NCI-H460 (cell line): Measurements from ENCODE around the gene LRP1-AS. TPM values are rescaled to one million over a fixed set of nuclear protein-coding genes. Genes with fewer than 3 reads are reported as not detected.

Source experiments
- DNase-seq: peaks from one replicate; pipeline ENCODE4 v3.0.0-alpha.2; 2016; ENCODE audit warnings: low read depth; ENCODE audit errors: extremely low read depth
- small RNA-seq, 2 experiments: library from RNA; depleted of rRNA; stranded (forward); fragments of <200 nt; gene quantifications; one replicate each; pipeline ENCODE3, GENCODE V24; 2014
- total RNA-seq: library from RNA; depleted of rRNA; stranded (reverse); fragments of >200 nt; shearing (Covaris generic); gene quantifications from 2 replicates; pipeline ENCODE4 v1.2.3, GENCODE V29; 2014; rRNA removed

LRP1-AS gene
- total RNA-seq, 1 experiment from 2014 or later = not detected

DNA sequence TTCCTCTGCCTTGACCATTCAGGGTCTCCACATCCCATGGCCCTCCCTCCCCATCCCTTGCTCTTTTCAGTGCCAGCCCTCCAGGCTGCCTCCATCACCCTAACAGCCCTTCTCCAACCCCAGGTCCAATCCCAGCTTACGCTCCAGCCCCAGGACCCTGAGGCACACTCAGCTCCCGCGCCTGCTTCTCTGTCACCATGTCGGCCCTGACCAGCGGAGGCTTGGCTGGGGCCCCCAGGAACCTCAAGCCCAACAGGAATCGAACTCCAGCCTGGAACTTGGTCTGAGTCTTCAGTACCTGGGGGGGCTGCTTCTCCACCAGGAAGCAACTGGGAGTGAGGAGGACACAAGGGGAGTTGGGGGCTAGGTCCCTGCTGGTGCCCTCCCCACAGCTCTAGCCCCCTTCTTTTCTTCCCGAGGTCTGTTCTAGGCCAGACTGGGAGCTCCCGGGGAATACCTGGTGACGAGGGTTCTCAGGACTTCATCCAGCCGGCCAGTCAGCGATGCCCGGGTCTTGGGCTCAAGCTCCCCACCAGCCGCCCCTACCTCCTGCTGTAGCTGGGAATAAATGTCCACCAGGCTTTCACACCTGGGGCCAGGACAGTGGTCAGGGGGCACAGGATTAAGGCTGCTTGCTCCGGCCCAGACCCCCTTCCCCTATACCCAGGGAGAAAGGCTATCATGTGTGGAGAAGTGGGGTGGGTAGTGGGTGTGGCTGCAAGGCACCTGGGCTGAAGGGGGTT, 42.2 kb downstream of the LRP1-AS start:
- no peak for DNase-seq

DNA sequence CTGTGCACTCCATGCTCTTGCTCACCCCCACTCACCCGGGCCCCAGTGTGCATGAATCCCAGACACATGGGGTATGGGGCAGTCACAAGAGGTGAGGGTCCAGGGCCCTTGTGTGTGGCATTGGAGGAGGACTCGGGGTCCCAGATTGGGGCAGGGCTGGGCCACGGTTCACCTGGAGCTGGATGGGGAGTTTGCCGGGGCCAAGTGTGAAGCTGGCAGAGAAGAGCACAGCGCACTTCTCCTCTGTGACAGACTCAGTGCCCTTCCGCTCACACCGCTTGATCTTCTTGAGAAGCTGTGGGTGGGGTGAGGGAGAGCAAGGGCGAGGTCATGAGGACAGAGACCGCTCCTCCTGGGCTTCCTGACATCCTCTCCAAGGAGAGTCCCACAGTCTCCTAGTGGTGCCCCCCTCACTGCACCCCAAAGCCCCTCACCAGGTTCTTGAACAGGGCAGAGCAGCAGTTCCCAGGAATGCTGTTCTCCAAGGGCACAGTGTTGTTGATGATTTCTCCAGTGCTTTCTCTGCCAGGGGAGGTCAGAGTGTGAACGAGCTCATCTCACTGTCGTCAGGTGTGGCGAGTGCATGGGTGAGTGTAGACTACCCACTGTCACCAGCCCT, 43.0 kb downstream of the LRP1-AS start:
- DNase-seq = no peak

DNA sequence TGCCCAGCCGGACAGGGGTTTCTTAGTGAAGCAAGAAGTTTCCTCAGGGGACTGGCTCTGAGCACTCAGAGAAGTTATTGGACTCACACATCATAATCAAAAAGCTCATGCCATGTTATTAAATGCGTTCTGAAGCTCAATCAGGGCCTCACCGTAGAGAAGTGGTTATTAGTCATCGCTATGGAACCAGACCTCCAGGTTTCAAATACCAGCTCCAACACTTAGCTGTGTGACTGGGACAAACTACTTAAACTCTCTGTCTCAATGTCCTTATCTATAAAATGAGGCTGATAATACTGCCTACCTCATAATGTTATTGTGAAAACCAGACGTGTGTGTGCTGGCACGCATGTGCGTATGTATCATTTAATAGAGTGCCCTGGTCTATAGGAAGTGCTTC, 43.6 kb downstream of the LRP1-AS start:
- DNase-seq = no peak

DNA sequence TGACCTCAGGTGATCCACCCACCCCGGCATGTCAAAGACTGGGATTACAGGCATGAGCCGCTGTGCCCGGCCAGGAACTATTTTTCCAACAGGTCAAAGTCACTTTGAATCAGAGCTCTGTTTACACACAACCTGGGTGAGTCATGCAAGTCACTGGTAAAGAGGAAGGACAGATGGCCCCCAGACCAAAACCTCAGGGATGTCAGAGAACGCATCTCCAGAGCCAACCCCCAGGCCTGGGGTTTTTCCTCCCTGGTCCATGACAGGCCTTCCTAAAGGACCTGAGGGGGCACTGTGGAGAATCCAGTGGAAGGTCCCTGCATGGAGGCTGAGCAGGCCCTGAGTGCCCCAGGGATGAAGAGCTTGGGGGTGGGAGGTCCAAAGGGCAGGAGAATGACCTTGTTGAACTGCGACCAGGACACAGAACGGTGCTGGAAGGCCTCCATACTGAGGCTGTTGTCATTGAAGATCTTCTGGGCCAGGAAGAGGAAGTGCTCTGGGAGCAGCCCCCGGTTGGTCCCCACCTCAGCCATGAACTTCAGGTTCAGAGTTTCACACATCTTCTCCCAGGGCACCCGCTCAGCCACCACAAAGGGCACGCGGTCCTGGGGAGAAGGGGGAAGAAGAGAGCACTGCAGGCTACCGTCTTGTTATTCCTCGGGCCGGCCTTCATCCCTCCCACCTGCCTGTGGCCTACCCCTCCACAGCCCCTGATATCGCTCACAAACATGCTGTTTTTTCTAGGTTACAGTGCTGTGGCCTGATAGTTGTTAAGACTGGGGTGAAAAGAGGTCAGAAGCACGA, 45.3 kb downstream of the LRP1-AS start:
- no peak for DNase-seq

- DNase-seq = no peak
Measured at GRCh38 chr12:57099766-57100165, 47.7 kb downstream of the LRP1-AS start.

DNA sequence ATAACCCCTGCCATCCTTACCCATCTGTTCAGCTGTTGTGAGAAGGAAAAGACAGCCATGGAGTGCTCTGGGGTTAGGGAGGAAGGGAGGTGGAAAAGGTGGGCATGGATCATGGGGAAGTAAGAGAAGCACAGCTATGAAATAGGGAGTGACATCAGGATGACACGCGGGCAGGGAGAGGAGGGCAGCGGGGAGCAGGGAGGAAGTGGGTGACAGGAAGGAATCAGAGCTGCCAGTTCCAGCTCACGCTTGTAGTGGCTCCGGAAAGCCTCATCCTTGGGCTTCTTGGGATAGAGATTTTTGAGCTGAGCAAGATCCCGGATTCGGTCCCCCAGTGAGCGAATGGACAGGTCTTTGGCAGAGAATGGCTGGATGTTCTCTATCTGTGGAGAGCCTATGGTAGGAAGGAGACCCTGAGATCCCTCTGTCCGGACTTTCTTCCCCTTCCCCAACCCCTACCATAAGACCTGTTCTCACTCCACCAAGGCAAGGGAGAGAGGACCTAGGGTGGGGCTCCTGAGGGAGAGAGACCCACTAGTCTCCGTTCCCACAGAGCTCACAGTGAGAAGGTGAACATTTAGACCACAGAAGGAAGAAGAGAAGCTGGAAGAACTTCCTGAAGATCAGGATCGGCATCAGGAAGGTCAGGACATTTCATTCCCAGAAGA, 48.2 kb downstream of the LRP1-AS start:
- DNase-seq = no peak

- no peak for DNase-seq
Measured at GRCh38 chr12:57098546-57098945, 48.9 kb downstream of the LRP1-AS start.

DNA sequence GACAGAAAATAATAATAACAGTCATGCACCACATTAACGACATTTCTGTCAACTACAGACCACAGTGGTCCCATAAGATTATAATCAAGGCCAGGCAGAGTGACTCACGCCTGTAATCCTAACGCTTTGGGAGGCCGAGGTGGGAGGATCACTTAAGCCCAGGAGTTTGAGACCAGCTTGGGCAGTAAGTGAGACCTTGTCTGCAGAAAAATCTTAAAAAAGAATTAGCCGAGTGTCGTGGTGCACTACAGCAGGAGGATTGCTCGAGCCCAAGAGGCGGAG, 49.9 kb downstream of the LRP1-AS start:
- no peak for DNase-seq

GRCh38 chr12:57096748-57097553, 50.5 kb downstream of the LRP1-AS start:
- DNase-seq = no peak

GRCh38 chr12:57096099-57096572, 51.3 kb downstream of the LRP1-AS start:
- no peak for DNase-seq

DNA sequence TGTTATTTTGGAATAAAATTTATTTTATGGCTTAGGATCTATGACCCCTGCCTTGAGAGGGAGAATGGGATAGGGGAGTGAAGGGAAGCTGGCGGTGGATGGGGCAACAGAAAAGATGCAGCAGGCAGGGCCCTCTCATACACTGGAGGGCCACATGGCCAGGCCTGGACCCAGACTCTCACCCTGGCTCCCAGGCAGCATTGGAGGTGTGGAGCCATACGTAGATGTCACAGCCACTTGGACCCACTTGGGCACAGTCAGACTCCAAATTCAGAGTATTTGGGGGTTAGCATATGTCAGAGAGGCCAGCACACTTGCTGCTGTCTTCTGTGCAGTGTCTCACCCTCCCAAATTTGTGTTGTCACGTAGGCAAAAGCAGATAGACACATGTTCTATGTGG, 52.0 kb downstream of the LRP1-AS start:
- DNase-seq = no peak

Small RNA genes within 50 kb of the gene (small RNA-seq; reads per million reads assigned to genes)
- gene MIR1228 = 0 to 0.41 reads per million in 2 experiments

Other genes with a start within 250 kb of the LRP1-AS start
- gene SDR9C7, start 213.2 kb downstream of the LRP1-AS start, total RNA-seq = not detected in 2 replicates
- gene RDH16, start 190.0 kb downstream of the LRP1-AS start, total RNA-seq = 0.05 TPM in 1 of 2 replicates, not detected in the other
- gene ZBTB39, start 141.1 kb downstream of the LRP1-AS start, total RNA-seq = 8.8 and 10.3 TPM in 2 replicates
- gene TAC3, start 131.1 kb downstream of the LRP1-AS start, total RNA-seq = not detected in 2 replicates
- not detected in 2 replicates for gene MYO1A, start 97.5 kb downstream of the LRP1-AS start, total RNA-seq
- gene NEMP1, start 68.8 kb downstream of the LRP1-AS start, total RNA-seq = 22.8 and 23.6 TPM in 2 replicates
- 16.3 and 19.6 TPM in 2 replicates for gene NAB2, start 58.5 kb downstream of the LRP1-AS start, total RNA-seq
- 51.3 and 68.8 TPM in 2 replicates for gene STAT6, start 36.3 kb downstream of the LRP1-AS start, total RNA-seq
- gene LRP1, start 19.1 kb downstream of the LRP1-AS start, total RNA-seq = 3.1 and 5.5 TPM in 2 replicates
- 9.7 and 10.7 TPM in 2 replicates for gene NXPH4, start 69.2 kb upstream of the LRP1-AS start, total RNA-seq
- gene SHMT2, start 82.1 kb upstream of the LRP1-AS start, total RNA-seq = 373 and 409 TPM in 2 replicates
- 0.57 and 0.58 TPM in 2 replicates for gene STAC3, start 103.6 kb upstream of the LRP1-AS start, total RNA-seq